Cardiac muscle cell (in vitro differentiated cells and primary cell): ENCODE results near the gene KCNE4. TPM values are rescaled to one million over a fixed set of nuclear protein-coding genes. Genes with fewer than 3 reads are reported as not detected.
A peak's percentile ranks its signal among the peaks of the same experiment; 100 is the strongest.

Source experiments
- DNase-seq, 2 donors: peaks; one replicate each; pipeline versions ENCODE4 v3.0.0 to v3.0.0-alpha.2; 2010 to 2017; ENCODE audit warnings: low read depth in 1 of 2, low spot score in 1 of 2
- H3K27ac ChIP-seq: fragments of 200-600 bp; sonication (generic); 2 replicates; pipeline ENCODE4 v1.5.1; 2016
- H3K27me3 ChIP-seq: fragments of 200-600 bp; sonication (generic); 2 replicates; pipeline ENCODE4 v1.6.0; 2016; ENCODE audit warnings: control low read depth
- H3K36me3 ChIP-seq: fragments of 200-600 bp; sonication (generic); 2 replicates; pipeline ENCODE4 v1.5.1; 2016; ENCODE audit warnings: control low read depth
- H3K4me1 ChIP-seq: fragments of 200-600 bp; sonication (generic); 2 replicates; pipeline ENCODE4 v1.8.1; 2017; ENCODE audit warnings: low read depth, mild to moderate bottlenecking, mixed run types
- H3K4me3 ChIP-seq: fragments of 200-600 bp; sonication (generic); 2 replicates; pipeline ENCODE4 v1.5.1; 2016; ENCODE audit warnings: mild to moderate bottlenecking
- H3K9me3 ChIP-seq: fragments of 200-600 bp; sonication (generic); 2 replicates; pipeline ENCODE4 v1.5.1; 2017; ENCODE audit warnings: low read depth, mild to moderate bottlenecking, control low read depth
- polyA plus RNA-seq: library from polyadenylated mRNA; unstranded; fragments of >200 nt; fragmentation: Nextera tagmentation; extraction: Ambion mirVana; gene quantifications from 2 replicates; pipeline ENCODE4 v1.2.1, GENCODE V29; 2016
- total RNA-seq: library from RNA; depleted of rRNA; stranded (reverse); fragments of >200 nt; gene quantifications from 2 replicates; pipeline ENCODE4 v1.2.3, GENCODE V29; 2016
- TF ChIP-seq, protein P1 (sequence below): IDR thresholded peaks from 2 replicates; pipeline ENCODE4 v1.5.1; 2012; ENCODE audit warnings: low read depth, mild to moderate bottlenecking, low read length

KCNE4 gene
- total and polyA plus RNA-seq, 2 experiments from 2014 or later: 0.12 to 0.71 TPM

DNA sequence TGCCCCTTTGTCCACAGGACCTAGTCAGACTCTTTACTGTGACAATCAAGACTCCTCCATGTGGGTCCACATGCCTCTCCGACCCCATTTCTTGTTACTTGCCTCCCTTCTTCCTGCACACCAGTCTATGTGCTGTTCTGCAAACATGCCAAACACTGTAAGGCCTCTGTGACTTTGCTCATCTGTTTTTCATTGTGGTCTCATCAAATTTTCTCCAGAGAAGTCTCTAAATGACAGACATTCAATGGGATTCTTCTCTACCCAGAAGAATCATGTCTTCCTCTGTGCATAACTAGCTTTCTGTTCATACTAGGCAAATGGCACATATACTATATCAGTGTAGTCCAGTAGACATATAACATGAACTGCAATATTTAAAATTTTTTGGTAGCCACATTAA is 43.0 kb upstream of the KCNE4 start:
- H3K27me3 ChIP-seq: no peaks in the 10 kb centered on the region
- no peak for DNase-seq
- no peaks in the 10 kb centered on the region for H3K4me1 ChIP-seq
- H3K36me3 ChIP-seq: no peaks in the 10 kb centered on the region
- no peaks in the 10 kb centered on the region for H3K9me3 ChIP-seq
- H3K4me3 ChIP-seq: no peak overlapping the region
- TF ChIP-seq, protein P1, sequence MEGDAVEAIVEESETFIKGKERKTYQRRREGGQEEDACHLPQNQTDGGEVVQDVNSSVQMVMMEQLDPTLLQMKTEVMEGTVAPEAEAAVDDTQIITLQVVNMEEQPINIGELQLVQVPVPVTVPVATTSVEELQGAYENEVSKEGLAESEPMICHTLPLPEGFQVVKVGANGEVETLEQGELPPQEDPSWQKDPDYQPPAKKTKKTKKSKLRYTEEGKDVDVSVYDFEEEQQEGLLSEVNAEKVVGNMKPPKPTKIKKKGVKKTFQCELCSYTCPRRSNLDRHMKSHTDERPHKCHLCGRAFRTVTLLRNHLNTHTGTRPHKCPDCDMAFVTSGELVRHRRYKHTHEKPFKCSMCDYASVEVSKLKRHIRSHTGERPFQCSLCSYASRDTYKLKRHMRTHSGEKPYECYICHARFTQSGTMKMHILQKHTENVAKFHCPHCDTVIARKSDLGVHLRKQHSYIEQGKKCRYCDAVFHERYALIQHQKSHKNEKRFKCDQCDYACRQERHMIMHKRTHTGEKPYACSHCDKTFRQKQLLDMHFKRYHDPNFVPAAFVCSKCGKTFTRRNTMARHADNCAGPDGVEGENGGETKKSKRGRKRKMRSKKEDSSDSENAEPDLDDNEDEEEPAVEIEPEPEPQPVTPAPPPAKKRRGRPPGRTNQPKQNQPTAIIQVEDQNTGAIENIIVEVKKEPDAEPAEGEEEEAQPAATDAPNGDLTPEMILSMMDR: no peak
- H3K27ac ChIP-seq: no peak overlapping the region

DNA sequence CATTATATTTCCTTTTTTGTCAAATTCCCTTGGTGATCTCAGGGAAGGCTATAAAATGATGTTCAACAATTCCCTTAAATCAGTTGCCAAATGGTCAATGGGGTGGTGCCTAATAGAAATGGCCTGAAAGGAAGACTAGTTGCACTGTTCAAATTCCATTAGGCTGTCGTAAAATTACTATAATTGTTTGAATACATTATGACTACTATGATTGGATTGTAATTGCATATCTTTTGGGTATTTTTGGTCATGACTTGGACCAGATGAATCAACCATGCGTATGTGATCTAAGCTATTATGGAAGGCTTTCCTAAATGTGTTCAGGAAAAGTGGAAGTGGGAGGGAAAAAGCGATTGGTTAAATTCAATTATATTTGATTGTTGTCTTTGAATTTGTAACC is 41.3 kb upstream of the KCNE4 start:
- no peak for DNase-seq
- Histone ChIP-seq H3K4me3 (no peak overlapping the region), H3K27ac (no peak overlapping the region)

DNA sequence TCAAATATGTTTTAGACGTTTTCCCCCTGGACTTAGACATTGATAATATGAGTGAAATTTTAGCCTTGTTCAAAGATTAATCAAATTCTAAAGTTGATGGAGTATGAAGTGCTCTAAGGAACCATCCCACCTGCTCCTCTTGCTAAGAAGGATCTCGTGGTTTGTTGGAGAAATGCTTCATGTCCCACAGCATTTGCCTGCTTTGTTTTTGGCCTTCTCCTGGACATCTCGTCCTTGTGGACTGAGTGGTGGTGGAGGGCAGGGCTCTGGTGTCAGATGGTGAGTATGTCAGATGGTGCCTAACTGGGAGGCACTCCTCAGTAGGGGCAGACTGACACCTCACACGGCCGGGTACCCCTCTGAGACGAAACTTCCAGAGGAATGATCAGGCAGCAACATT is 39.7 kb upstream of the KCNE4 start:
- DNase-seq: no peak
- no peaks in the 10 kb centered on the region for H3K27me3 ChIP-seq
- no peaks in the 10 kb centered on the region for H3K9me3 ChIP-seq
- no peak overlapping the region for H3K27ac ChIP-seq
- TF ChIP-seq, protein P1: no peak
- no peak overlapping the region for H3K4me3 ChIP-seq
- no peaks in the 10 kb centered on the region for H3K36me3 ChIP-seq
- no peaks in the 10 kb centered on the region for H3K4me1 ChIP-seq

More for the DNA sequence above, 41.3 kb upstream of the KCNE4 start:
- no peaks in the 10 kb centered on the region for H3K9me3 ChIP-seq
- TF ChIP-seq, protein P1: no peak
- H3K36me3 ChIP-seq: no peaks in the 10 kb centered on the region
- no peaks in the 10 kb centered on the region for H3K27me3 ChIP-seq
- no peaks in the 10 kb centered on the region for H3K4me1 ChIP-seq

DNA sequence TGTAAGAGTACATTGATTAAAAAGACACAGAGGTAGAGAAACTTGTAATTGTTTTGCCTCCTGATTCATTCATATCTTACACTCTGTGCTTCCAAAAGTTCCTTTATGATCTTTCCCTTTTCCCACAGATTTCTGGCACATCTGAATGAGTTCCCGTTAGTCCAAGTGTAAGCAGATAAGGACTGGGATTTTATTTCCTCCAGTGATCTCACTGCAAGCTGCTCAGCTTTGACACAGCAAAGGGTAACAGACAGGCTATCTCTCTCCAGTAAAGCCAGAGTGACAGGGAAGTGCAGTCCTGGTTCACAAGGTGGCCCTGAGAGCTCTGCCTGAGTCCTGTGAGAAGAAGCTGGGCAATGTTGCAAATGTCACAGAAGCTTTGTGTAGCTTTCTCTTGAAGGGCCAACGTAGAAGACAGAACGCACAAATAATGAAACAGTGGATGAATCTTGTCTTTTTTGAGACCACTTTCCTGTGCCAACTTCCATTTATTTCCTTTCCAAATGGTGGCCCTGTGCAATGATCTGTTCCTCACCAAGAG is 32.5 kb upstream of the KCNE4 start:
- no peaks in the 10 kb centered on the region for H3K9me3 ChIP-seq
- H3K4me1 ChIP-seq: no peaks in the 10 kb centered on the region
- no peak overlapping the region for H3K27ac ChIP-seq
- no peak overlapping the region for H3K4me3 ChIP-seq
- TF ChIP-seq, protein P1: no peak
- H3K27me3 ChIP-seq: no peaks in the 10 kb centered on the region
- peak in 1 of 2 donors; percentile 48 for DNase-seq
- no peaks in the 10 kb centered on the region for H3K36me3 ChIP-seq

DNA sequence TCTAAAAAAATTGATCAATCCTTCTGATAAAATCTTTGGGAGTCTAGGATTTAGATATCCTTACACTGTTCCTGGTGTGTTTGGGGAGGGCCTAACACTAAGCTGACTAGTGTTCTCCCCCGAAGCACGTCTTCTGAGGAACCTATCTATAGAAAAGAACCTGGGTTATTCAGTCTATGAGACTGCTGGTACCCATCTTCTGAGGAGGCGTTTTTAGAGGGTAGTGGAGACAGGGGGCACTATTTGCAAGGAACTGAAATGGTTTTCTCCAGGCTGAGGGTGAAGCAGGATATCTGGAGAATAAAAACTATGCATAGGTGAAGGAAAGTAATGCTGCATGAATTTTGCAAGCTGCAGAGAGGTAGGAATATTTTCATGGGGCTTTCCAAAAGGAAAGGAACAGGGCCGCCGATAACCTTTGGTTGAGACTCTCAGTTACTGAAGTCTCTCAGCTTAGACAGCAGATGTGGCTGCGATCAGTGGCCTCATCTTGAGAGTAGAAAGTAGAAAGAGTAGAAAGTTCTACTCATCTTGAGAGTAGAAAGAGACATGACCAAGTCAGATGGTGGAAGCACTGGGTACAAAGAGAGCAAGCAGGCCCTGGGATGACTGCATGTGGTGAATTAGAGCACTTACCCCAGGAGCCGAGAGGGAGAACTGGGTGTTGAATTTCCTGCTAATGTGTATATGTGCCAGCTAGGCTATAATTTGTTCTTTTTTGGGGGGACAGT is 31.8 kb upstream of the KCNE4 start:
- no peak overlapping the region for H3K4me3 ChIP-seq
- no peaks in the 10 kb centered on the region for H3K27me3 ChIP-seq
- TF ChIP-seq, protein P1: no peak
- H3K36me3 ChIP-seq: no peaks in the 10 kb centered on the region
- H3K4me1 ChIP-seq: no peaks in the 10 kb centered on the region
- DNase-seq: no peak
- no peak overlapping the region for H3K27ac ChIP-seq
- H3K9me3 ChIP-seq: no peaks in the 10 kb centered on the region
